ENCODE data around the gene RAB31.

Gene RAB31

GRCh38 chr18:9874728-9875127 lies 166.6 kb downstream of the RAB31 start:
- Histone ChIP-seq H3K4me1 (no peaks in the 10 kb centered on the region), H3K9me3 (no peaks in the 10 kb centered on the region), H3K4me2 (no peak overlapping the region), H3K27me3 (no peaks in the 10 kb centered on the region), H3K4me3 (no peak overlapping the region), H3K9ac (no peak overlapping the region), H3K27ac (no peak overlapping the region), H4K20me1 (no peaks in the 10 kb centered on the region), H3K36me3 (no peaks in the 10 kb centered on the region)
- no peak for TF ChIP-seq Cebpa-rat (IDR thresholded peaks at IDR 0.05)

- H4K20me1 ChIP-seq: no peaks in the 10 kb centered on the region
- no peaks in the 10 kb centered on the region for H3K36me3 ChIP-seq
- H3K4me3 ChIP-seq: no peak overlapping the region
- no peak overlapping the region for H3K9ac ChIP-seq
- TF ChIP-seq Cebpa-rat (IDR thresholded peaks at IDR 0.05): no peak
- H3K9me3 ChIP-seq: no peaks in the 10 kb centered on the region
- H3K27ac ChIP-seq: no peak overlapping the region
- H3K27me3 ChIP-seq: no peaks in the 10 kb centered on the region
- H3K4me2 ChIP-seq: no peak overlapping the region
- H3K4me1 ChIP-seq: no peaks in the 10 kb centered on the region
Observed at GRCh38 chr18:9876212-9876866, 168.2 kb downstream of the RAB31 start.

- no peaks in the 10 kb centered on the region for H3K9me3 ChIP-seq
- H3K27me3 ChIP-seq: no peaks in the 10 kb centered on the region
- no peak overlapping the region for H3K4me3 ChIP-seq
- H3K9ac ChIP-seq: no peak overlapping the region
- no peak overlapping the region for H3K4me2 ChIP-seq
- TF ChIP-seq Cebpa-rat (IDR thresholded peaks at IDR 0.05): no peak
- H4K20me1 ChIP-seq: no peaks in the 10 kb centered on the region
- no peak overlapping the region for H3K27ac ChIP-seq
- H3K4me1 ChIP-seq: no peaks in the 10 kb centered on the region
- H3K36me3 ChIP-seq: no peaks in the 10 kb centered on the region
Observed at GRCh38 chr18:9876867-9877654, 169.0 kb downstream of the RAB31 start.

GRCh38 chr18:9877655-9878014 lies 169.5 kb downstream of the RAB31 start:
- Histone ChIP-seq H3K4me1 (no peaks in the 10 kb centered on the region), H4K20me1 (no peaks in the 10 kb centered on the region), H3K36me3 (no peaks in the 10 kb centered on the region), H3K27ac (no peak overlapping the region), H3K27me3 (no peaks in the 10 kb centered on the region), H3K4me2 (no peak overlapping the region), H3K4me3 (no peak overlapping the region), H3K9me3 (no peaks in the 10 kb centered on the region), H3K9ac (no peak overlapping the region)
- no peak for TF ChIP-seq Cebpa-rat (IDR thresholded peaks at IDR 0.05)

- no peaks in the 10 kb centered on the region for H3K4me1 ChIP-seq
- H3K27me3 ChIP-seq: no peaks in the 10 kb centered on the region
- no peak for TF ChIP-seq Cebpa-rat (IDR thresholded peaks at IDR 0.05)
- H4K20me1 ChIP-seq: no peaks in the 10 kb centered on the region
- no peaks in the 10 kb centered on the region for H3K36me3 ChIP-seq
- H3K9me3 ChIP-seq: no peaks in the 10 kb centered on the region
- no peak overlapping the region for H3K27ac ChIP-seq
- no peak overlapping the region for H3K9ac ChIP-seq
- no peak overlapping the region for H3K4me2 ChIP-seq
- H3K4me3 ChIP-seq: no peak overlapping the region
Observed at GRCh38 chr18:9878095-9878494, 170.0 kb downstream of the RAB31 start.

- no peak overlapping the region for H3K4me2 ChIP-seq
- no peaks in the 10 kb centered on the region for H3K27me3 ChIP-seq
- H3K9ac ChIP-seq: no peak overlapping the region
- H3K9me3 ChIP-seq: no peaks in the 10 kb centered on the region
- TF ChIP-seq Cebpa-rat (IDR thresholded peaks at IDR 0.05): no peak
- H3K4me3 ChIP-seq: no peak overlapping the region
- no peaks in the 10 kb centered on the region for H3K4me1 ChIP-seq
- no peak overlapping the region for H3K27ac ChIP-seq
- no peaks in the 10 kb centered on the region for H4K20me1 ChIP-seq
- H3K36me3 ChIP-seq: no peaks in the 10 kb centered on the region
Observed at GRCh38 chr18:9878783-9879242, 170.7 kb downstream of the RAB31 start.

GRCh38 chr18:9884090-9884489 lies 176.0 kb downstream of the RAB31 start:
- Histone ChIP-seq H3K27ac (no peak overlapping the region), H3K4me2 (no peak overlapping the region), H4K20me1 (no peaks in the 10 kb centered on the region), H3K27me3 (no peaks in the 10 kb centered on the region), H3K9ac (no peak overlapping the region), H3K4me3 (no peak overlapping the region), H3K36me3 (no peaks in the 10 kb centered on the region), H3K9me3 (no peaks in the 10 kb centered on the region), H3K4me1 (no peaks in the 10 kb centered on the region)
- no peak for TF ChIP-seq Cebpa-rat (IDR thresholded peaks at IDR 0.05)

GRCh38 chr18:9884532-9885140 lies 176.5 kb downstream of the RAB31 start:
- H4K20me1 ChIP-seq: no peaks in the 10 kb centered on the region
- H3K4me2 ChIP-seq: no peak overlapping the region
- no peak overlapping the region for H3K4me3 ChIP-seq
- no peaks in the 10 kb centered on the region for H3K27me3 ChIP-seq
- no peaks in the 10 kb centered on the region for H3K4me1 ChIP-seq
- no peak overlapping the region for H3K9ac ChIP-seq
- H3K27ac ChIP-seq: no peak overlapping the region
- no peak for TF ChIP-seq Cebpa-rat (IDR thresholded peaks at IDR 0.05)
- no peaks in the 10 kb centered on the region for H3K9me3 ChIP-seq
- H3K36me3 ChIP-seq: no peaks in the 10 kb centered on the region

- no peaks in the 10 kb centered on the region for H3K36me3 ChIP-seq
- H3K9ac ChIP-seq: no peak within 1 kb of the TSS
- H3K27me3 ChIP-seq: no peaks in the 10 kb centered on the region
- H3K4me1 ChIP-seq: no peaks in the 10 kb centered on the region
- no peak within 1 kb of the TSS for H3K27ac ChIP-seq
- TF ChIP-seq Cebpa-rat (IDR thresholded peaks at IDR 0.05): no peak
- H3K9me3 ChIP-seq: no peaks in the 10 kb centered on the region
- H3K4me3 ChIP-seq: no peak within 1 kb of the TSS
- H3K4me2 ChIP-seq: no peak within 1 kb of the TSS
- H4K20me1 ChIP-seq: no peaks in the 10 kb centered on the region
Observed at GRCh38 chr18:9885170-9886004, 177.3 kb downstream of the RAB31 start, which contains the start of gene TXNDC2. TXNDC2 (plus strand) TSS chr18:9885973; CDS start chr18:9886681, 708 bp downstream.
